CD14-positive monocyte (primary cell): ENCODE data around the gene AGER. TPM values are rescaled to one million over a fixed set of nuclear protein-coding genes. Genes with fewer than 3 reads are reported as not detected.

ENCODE experiments used
- DNase-seq, 3 donors: peaks; one replicate each; pipeline ENCODE4 v3.0.0-alpha.2; 2011 to 2022
- H2AFZ ChIP-seq: 2 replicates; pipeline ENCODE4 v1.6.0; 2012; ENCODE audit warnings: mild to moderate bottlenecking, low read depth, low read length, inconsistent platforms; ENCODE audit not compliant: insufficient read depth, poor library complexity, severe bottlenecking
- H3K27ac ChIP-seq, 2 donors: 1 replicate in 1 of 2; 2 replicates in 1 of 2; pipeline ENCODE4 v1.5.1; 2012 to 2013; ENCODE audit warnings: low read length in 2 of 2, control low read depth in 1 of 2, inconsistent platforms in 1 of 2, low read depth in 1 of 2, mild to moderate bottlenecking in 1 of 2
- H3K27me3 ChIP-seq, 2 donors: one replicate each; pipeline versions ENCODE4 v1.6.0 to v1.6.1; 2011 to 2013; ENCODE audit warnings: low read length in 2 of 2; ENCODE audit not compliant: control insufficient read depth in 2 of 2, insufficient read depth in 2 of 2
- H3K36me3 ChIP-seq, 2 donors: replicated peaks in 1 of 2; 1 replicate in 1 of 2; 2 replicates in 1 of 2; pipeline versions ENCODE4 v1.5.1 to v1.6.1; 2012 to 2013; ENCODE audit warnings: low read length in 2 of 2, control low read depth in 1 of 2, inconsistent platforms in 1 of 2, mild to moderate bottlenecking in 1 of 2; ENCODE audit not compliant: insufficient read depth in 2 of 2, control insufficient read depth in 1 of 2
- H3K4me1 ChIP-seq, 2 donors: 1 replicate in 1 of 2; 2 replicates in 1 of 2; pipeline versions ENCODE4 v1.5.1 to v1.6.1; 2012 to 2013; ENCODE audit warnings: low read length in 2 of 2, control low read depth in 1 of 2, inconsistent platforms in 1 of 2, mild to moderate bottlenecking in 1 of 2, moderate library complexity in 1 of 2; ENCODE audit not compliant: insufficient read depth in 2 of 2, control insufficient read depth in 1 of 2
- H3K4me2 ChIP-seq: replicated peaks from 2 replicates; pipeline ENCODE3; 2012; ENCODE audit warnings: low read length, moderate library complexity, mild to moderate bottlenecking; ENCODE audit not compliant: poor library complexity, severe bottlenecking; ENCODE audit errors: extremely low read depth
- H3K4me3 ChIP-seq, 3 experiments: fragments of 200-600 bp in 1 of 3; sonication (generic) in 1 of 3; replicated peaks in 1 of 3; 1 replicate in 2 of 3; 2 replicates in 1 of 3; pipeline ENCODE4 v1.5.1; 2011 to 2013; ENCODE audit warnings: low read length in 3 of 3, mild to moderate bottlenecking in 3 of 3, control low read depth in 2 of 3, low read depth in 2 of 3, inconsistent platforms in 1 of 3, moderate library complexity in 1 of 3
- H3K79me2 ChIP-seq: 2 replicates; pipeline ENCODE4 v1.6.0; 2012; ENCODE audit warnings: mild to moderate bottlenecking, control low read depth, inconsistent platforms, low read length, moderate library complexity; ENCODE audit not compliant: insufficient read depth
- H3K9ac ChIP-seq: 2 replicates; pipeline ENCODE4 v1.6.0; 2017; ENCODE audit warnings: low read length, mild to moderate bottlenecking; ENCODE audit not compliant: insufficient read depth, poor library complexity, severe bottlenecking
- H3K9me3 ChIP-seq, 2 donors: replicated peaks in 1 of 2; 1 replicate in 1 of 2; 2 replicates in 1 of 2; pipeline versions ENCODE4 v1.5.1 to v1.6.1; 2012 to 2013; ENCODE audit warnings: low read length in 2 of 2, control low read depth in 1 of 2; ENCODE audit not compliant: control insufficient read depth in 1 of 2, insufficient read depth in 1 of 2
- H4K20me1 ChIP-seq: 2 replicates; pipeline ENCODE4 v1.6.0; 2012; ENCODE audit warnings: mild to moderate bottlenecking, low read length, control low read depth, moderate library complexity; ENCODE audit not compliant: insufficient read depth
- H3K27ac Mint-ChIP-seq, 7 donors: one replicate each; pipeline ENCODE4 v1.8.0; 2020; ENCODE audit warnings: mild to moderate bottlenecking in 7 of 7, mixed read lengths in 7 of 7, moderate library complexity in 6 of 7, inconsistent platforms in 2 of 7
- H3K27me3 Mint-ChIP-seq, 3 donors: one replicate each; pipeline ENCODE4 v1.8.0; 2021 to 2022; ENCODE audit warnings: low read depth in 3 of 3, mild to moderate bottlenecking in 3 of 3, mixed read lengths in 3 of 3, moderate library complexity in 3 of 3, inconsistent platforms in 1 of 3
- H3K36me3 Mint-ChIP-seq, 2 donors: one replicate each; pipeline ENCODE4 v1.8.0; 2020; ENCODE audit warnings: mixed read lengths in 2 of 2, inconsistent platforms in 1 of 2, mild to moderate bottlenecking in 1 of 2
- H3K4me1 Mint-ChIP-seq: one replicate; pipeline ENCODE4 v1.8.0; 2020; ENCODE audit warnings: mild to moderate bottlenecking, mixed read lengths
- H3K4me3 Mint-ChIP-seq, 2 donors: one replicate each; pipeline ENCODE4 v1.8.0; 2020; ENCODE audit warnings: mild to moderate bottlenecking in 2 of 2, mixed read lengths in 2 of 2, moderate library complexity in 1 of 2
- H3K9me3 Mint-ChIP-seq, 7 donors: one replicate each; pipeline ENCODE4 v1.8.0; 2020 to 2022; ENCODE audit warnings: mixed read lengths in 7 of 7, mild to moderate bottlenecking in 6 of 7, moderate library complexity in 6 of 7, inconsistent platforms in 2 of 7
- CTCF ChIP-seq: fragments of 200-600 bp; IDR thresholded peaks from one replicate; pipeline ENCODE4 v1.8.0; 2022; ENCODE audit warnings: antibody characterized with exemption, mild to moderate bottlenecking
- WGBS: methylation state at CpG from one replicate; pipeline ENCODE4 v1.1.5; 2013; ENCODE audit warnings: missing lambda C conversion rate; ENCODE audit not compliant: insufficient coverage; 5-methylcytosine and 5-hydroxymethylcytosine counted together
- intact Hi-C, 2 donors: fragments of 100-400 bp; cut with micrococcal nuclease; formaldehyde crosslinking; loops; one replicate each; pipeline versions ENCODE4 v1.15.0 to v1.15.1; 2023
- polyA plus RNA-seq, 3 donors: library from polyadenylated mRNA; depleted of rRNA in 1 of 3; unstranded in 2 of 3; stranded (reverse) in 1 of 3; fragments of 300-500 nt in 2 of 3; fragments of >200 nt in 1 of 3; fragmentation: Illumina TruSeq in 2 of 3; gene quantifications; 1 replicate in 2 of 3; 2 replicates in 1 of 3; pipeline ENCODE4 v1.2.3, GENCODE V29; 2012 to 2021

The AGER gene
- polyA plus RNA-seq, 3 donors = 0.60 to 55.0 TPM; not detected in 1

GRCh38 chr6:32151181-32151862 is 32.7 kb downstream of the AGER start:
- Mint-ChIP-seq H3K27ac (no peak overlapping the region), H3K9me3 (peaks cover 0 to 31% (median 11%) of the 10 kb centered on the region in 7 donors), H3K4me3 (peak overlapping the region; percentile 49 to 75), H3K27me3 (peaks cover 66 to 87% (median 79%) of the 10 kb centered on the region in 3 donors), H3K4me1 (peaks cover 41% of the 10 kb centered on the region), H3K36me3 (peaks cover 0 to 13% of the 10 kb centered on the region in 2 donors)
- peaks cover 33 to 37% of the 10 kb centered on the region in 2 donors for H3K4me1 ChIP-seq
- H3K9ac ChIP-seq = no peak overlapping the region
- H2AFZ ChIP-seq = no peak overlapping the region
- H3K4me3 ChIP-seq = no peak overlapping the region
- H3K36me3 ChIP-seq = no peaks in the 10 kb centered on the region
- intact Hi-C loops = no loop called here
- no peak overlapping the region for H3K4me2 ChIP-seq
- no peak for TF ChIP-seq CTCF
- peaks cover 0 to 11% of the 10 kb centered on the region in 2 donors for H3K9me3 ChIP-seq
- DNase-seq = no peak
- 0% methylated on average over 3 of the region's 8 CpGs for WGBS
- H4K20me1 ChIP-seq = no peaks in the 10 kb centered on the region
- peaks cover 36 to 74% of the 10 kb centered on the region in 2 donors for H3K27me3 ChIP-seq
- H3K27ac ChIP-seq = no peak overlapping the region
- H3K79me2 ChIP-seq = no peaks in the 10 kb centered on the region

- WGBS = 57% methylated on average over 51 of the region's 55 CpGs
- intact Hi-C loops = no loop called here
- H3K4me3 ChIP-seq = no peak overlapping the region
- Mint-ChIP-seq H3K4me3 (peak overlapping the region; percentile 9 to 95), H3K27ac (no peak overlapping the region), H3K36me3 (peaks cover 0 to 13% of the 10 kb centered on the region in 2 donors), H3K9me3 (peaks cover 0 to 31% (median 11%) of the 10 kb centered on the region in 7 donors), H3K4me1 (peaks cover 40% of the 10 kb centered on the region), H3K27me3 (peaks cover 66 to 89% (median 79%) of the 10 kb centered on the region in 3 donors)
- H3K27ac ChIP-seq = no peak overlapping the region
- H3K4me2 ChIP-seq = no peak overlapping the region
- peaks cover 0 to 11% of the 10 kb centered on the region in 2 donors for H3K9me3 ChIP-seq
- no peak overlapping the region for H3K9ac ChIP-seq
- H3K79me2 ChIP-seq = no peaks in the 10 kb centered on the region
- no peak for DNase-seq
- H3K27me3 ChIP-seq = peaks cover 36 to 74% of the 10 kb centered on the region in 2 donors
- H2AFZ ChIP-seq = no peak overlapping the region
- H3K36me3 ChIP-seq = no peaks in the 10 kb centered on the region
- H4K20me1 ChIP-seq = no peaks in the 10 kb centered on the region
- peaks cover 33 to 37% of the 10 kb centered on the region in 2 donors for H3K4me1 ChIP-seq
- TF ChIP-seq CTCF = no peak
Measured at GRCh38 chr6:32149932-32150870, 33.9 kb downstream of the AGER start.
